GOT3 (cell line): ENCODE measurements around the gene SEMA3F.

Experiments used
- DNase-seq: peaks from one replicate; lab custom pipeline; 2025; ENCODE audit warnings: mixed read lengths; lab: John Stamatoyannopoulos, UW

SEMA3F gene

DNA sequence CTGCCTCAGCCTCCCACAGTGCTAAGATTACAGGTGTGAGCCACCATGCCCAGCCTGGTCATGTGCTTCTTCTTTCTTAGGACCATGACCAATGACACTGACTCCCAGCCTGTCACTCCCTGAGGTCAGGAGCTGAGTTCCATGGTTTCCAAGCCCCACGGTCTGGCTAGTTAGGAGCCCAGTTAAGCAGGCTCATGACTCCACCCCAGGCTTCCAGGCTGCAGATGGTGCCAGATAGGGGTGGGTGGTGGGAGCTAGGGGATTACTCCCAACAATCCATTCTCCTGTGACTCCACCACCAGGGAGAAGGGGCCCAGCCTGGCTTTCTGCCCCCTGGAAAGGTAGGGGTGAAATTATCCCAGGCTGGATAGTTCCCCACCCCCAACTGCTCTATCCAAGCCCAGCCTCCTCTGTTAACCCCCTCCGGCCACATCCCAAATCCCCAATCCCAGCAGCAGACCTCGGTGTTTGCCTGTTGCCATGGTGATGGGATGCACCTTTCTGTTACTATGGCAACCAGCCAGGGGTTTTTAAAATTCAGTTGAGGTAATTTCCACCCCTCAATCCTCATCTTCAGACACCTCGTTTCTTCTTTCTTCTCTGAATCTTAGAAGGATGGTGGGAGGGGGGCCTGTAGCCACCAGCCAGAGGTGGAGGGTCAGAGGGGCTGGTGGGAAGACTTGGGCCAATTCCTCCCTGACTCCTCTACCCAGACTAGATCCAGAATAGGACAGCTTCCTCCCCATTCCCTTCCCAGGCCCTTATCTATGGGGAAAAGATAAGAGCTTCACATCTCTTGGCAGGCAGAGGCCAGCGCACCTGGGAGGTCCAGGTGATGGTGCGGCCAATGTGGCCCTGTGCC lies 22.5 kb upstream of the SEMA3F start:
- DNase-seq, result no peak

DNA sequence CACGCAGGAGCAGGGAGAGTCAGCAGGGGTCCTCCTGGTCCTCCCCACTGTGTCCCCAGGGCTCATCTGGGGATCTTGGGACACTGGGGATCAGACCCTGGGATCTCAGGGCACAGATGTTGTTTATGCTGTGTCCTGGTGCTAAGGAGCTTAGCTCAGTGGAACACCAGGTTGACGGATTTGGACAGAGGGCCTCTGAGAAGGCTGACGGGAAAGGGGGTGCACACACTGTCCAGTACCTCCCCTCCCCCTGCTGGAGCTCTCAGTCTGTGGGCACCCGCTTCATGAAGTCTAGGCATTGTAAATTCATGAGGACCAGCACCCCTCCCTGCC lies 21.9 kb upstream of the SEMA3F start:
- DNase-seq, result no peak

DNA sequence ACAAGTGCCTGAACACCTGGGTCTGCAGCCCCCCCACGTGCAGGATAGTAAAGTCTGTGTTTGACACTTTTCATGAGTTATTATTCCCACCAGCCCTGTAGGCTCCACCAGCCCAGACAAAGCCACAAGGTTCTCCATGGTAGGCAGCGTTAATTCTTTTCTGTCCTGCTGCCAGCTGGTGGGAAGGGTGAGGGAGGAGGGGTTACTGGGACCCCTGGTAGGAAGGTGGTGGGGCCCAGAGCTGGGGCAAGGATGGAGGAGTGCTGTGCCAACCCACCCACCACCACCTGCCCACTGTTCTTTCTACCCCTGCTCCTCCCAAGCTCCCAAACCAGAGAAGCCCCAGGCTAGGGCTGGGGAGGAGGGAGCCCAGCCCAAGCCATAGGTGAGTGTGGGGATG lies 20.8 kb upstream of the SEMA3F start:
- no peak for DNase-seq

DNA sequence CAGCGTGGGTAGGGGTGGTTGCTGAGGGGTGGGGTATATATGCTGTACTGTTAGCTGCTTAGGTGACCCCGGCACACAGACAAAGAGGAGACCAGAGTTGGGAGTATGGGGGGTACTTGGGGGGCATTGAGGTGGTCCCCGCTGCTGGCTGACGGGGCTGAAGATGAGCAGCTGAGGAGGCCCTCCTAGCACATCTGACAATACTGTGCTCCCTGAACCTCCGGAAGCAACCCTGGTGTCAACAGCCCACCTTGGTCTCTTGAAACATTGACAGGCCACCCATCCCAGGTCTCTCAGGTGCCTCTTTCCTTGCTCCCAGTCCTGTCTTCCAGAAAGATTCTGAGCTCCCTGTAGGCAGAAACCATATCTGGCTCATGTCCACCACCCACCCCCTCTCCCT lies 19.2 kb upstream of the SEMA3F start:
- no peak for DNase-seq

DNA sequence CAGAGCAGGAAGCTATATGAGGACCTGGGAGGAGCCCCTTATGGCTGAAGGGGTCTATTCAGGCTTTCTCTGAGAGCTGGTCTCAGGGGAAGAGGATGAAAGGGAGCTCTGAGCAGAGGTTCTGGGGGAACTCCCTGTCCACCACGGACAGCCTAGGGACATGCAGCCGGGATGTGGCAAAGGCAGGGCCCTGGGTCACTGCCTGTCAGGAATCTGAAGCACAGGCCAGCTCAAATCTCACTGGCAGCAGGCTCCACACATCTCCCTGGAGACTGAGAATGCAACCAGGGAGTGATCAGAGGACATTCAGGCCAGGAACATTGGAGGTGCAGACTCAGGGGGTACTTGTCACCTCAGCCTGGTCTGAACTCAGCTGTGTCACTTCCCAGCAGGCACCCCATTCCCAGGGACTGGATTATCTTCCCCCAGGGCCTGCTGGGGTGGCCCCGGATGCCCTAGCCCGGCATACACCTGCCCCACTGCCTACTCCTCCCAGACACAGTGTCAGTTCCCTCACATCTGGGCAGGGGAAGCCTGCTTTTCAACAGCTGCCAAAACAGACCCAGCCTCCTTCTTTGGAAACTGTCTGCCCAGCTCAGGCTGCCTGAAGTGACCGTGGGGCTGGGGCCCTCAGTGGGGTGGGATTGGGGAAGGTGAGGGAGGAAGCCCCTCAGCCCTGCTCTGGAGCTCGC lies 18.3 kb upstream of the SEMA3F start:
- no peak for DNase-seq

DNA sequence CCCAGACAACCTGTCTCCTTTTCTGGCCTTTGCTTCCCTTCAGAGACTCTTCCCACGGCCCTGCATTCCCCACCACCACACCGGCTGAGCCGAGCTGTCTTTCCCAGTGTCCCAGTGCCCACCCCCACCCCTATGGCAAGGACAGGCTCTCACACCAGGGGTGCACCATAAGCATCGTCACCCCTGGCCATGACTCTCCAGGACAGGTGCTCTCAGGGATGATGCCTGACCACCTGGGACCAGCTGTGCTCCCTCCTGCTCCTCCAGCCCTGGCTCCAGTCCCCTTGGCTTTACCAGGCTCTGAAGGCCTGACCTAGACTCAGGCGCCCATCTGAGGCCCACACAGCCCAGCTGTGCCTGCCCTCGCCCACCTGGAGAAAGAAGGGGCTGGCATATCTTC lies 17.6 kb upstream of the SEMA3F start:
- DNase-seq, result no peak

DNA sequence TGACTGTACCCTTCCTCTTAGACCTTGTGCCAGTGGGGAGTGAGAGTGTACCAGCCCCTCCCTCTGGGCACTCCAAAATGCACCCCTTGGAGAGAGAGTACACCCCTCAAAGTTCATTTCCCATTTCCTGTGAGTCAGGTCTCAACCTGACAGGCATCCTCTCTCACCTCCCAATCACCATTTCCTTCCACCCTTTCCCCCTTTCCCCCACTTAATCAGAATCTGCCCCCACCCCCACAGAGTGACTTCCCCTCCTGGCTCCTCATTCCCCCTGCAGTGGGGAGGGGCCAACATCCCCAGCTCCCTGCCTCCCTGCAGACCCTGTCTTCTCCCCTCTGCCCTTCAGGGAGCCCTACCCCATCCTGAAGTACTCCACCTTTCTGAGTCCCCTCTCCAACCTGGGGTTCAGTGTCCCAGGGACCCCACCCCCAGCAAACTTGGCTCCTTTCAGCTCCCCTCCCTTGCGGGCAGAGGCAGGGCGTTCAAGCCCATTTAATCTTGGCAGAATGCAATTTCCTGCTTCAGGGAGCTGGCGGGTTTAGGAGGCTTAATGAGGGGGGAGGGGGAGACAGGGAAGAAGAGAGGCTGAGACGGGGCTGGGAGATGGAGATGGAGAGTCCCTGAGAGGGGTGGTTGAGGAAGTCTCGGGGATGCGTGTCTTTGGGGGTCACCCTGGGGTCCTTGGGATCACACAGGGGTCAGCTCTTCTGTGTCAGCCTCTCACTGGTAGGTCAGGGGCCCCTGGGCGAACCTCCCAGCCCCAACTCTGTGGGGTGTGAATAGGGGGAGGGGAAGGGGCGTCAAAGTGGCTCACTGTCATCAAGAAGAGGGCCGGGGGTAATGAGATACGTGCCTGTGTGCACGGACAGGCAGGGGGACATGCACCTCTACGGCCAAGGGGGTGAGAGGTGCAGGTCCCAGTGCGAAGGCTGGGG lies 16.6 kb upstream of the SEMA3F start:
- no peak for DNase-seq

DNA sequence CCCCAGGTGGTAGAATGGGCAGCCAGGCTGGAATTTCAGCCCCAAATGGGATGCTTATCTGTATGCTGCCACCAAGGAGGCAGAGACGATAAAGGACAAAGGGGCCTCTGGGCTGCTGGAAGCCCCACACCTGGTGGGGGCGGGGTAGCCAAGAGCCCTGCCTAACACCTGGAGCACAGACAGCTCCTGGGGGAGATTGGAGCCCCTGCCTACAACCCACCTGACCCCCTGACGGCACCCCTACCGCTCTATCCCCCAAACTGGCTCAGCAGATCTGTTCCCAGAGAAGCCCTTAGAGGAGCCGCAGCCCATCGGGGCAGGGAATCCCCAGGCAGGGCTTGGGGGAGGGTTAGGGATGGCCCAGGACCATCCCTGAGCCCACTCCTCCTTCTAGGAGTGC lies 15.8 kb upstream of the SEMA3F start:
- no peak for DNase-seq

DNA sequence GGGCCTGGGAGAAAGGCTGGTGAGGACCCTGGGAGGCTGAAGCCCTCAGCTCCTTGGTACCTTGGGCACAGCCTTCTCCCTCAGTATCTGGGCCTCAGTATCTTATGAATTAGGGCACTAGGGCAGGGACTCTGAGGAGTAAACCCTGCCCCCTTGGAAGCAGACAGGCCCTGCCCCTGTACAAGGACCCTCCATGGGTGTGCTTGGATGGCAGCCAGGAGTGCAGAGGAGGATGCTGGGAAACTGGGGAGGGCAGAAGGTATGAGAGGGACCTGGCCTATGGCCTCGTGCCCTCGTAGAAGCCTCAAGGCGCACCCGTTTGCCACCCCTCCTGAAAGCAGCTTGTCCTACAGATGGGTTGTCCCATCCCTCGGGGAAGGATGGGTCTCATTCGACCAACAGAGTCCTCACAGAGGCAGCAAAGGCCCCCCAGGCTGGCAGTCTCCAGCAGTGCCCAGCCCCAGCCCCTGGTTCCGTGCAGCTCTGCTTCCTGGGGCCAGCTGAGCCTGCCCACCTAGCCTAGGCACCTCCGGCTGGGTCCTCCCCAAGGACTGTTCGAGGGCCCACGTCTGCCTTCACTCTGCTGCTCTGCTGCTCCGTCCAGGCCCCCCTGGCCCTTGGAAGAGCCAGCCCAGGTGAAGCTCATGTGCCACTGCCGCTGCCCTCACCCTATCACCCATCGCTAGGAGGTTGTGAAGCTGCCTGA lies 15.3 kb upstream of the SEMA3F start:
- DNase-seq, result no peak

DNA sequence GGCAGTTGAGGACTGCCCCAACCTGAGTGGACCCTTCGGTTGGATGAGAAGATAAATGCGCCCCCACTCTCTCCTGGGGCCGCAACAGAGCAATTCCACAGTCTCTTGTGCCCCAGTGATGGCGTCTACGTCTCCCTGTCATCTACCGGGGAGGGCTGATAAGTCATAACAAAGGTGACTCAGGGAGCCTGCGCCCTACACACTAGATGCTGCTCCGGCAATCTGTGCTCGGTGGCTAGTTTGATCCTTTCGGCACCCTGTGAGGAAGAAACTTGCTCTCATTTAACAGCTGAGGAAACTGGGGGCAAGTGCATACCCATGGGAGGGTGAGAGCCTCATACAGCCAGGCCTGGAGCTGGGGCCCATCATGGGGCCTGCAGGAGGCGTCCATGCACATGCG lies 14.1 kb upstream of the SEMA3F start:
- DNase-seq, result no peak

DNA sequence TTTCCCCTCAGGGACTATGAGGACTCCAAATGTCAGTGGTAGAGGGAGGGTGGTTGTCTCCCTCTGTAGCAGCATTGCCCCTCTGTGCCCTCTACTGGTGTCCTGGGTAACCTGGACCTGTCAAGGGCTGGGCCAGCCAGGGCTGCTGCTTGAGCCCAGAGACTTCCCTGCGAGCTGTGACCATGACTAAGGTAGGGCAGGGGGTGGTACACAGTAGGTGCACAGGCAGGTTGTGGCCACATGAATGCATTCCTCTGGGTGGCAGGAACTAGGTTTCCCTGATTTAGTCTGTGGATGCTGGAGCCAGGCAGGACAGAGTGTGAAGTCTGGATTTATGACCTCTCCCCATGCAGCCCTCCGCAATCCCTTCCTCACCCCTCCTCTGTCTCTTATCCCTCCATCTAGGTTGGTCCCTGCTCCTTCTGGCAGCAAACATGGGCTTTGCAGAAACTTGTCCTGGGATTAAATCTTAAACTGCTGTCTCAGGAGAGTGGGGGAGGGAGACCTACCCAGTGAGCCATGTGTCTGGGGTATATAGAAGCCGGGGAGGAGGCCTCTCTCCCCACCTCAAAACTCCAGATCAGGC lies 8.7 kb upstream of the SEMA3F start:
- DNase-seq, result no peak

DNA sequence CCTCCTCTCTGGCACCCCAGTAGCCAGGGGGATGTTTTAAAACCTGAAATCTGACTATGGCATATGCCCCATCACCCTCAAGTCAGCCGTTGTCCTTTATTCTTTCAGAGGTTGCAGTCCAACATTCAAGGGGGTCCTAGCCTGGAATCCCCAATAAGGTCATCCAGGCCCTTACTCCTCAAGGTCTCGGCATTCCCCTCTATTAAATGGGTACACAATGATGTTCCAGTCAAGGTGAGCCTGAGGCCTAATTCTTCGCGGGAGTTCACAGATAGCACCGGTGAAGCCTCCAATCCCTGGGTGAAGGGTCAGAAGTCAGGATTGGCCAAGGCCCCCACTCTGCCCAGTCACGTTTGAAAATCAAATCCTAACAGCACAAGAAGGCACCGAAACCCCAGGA lies 8.1 kb upstream of the SEMA3F start:
- DNase-seq, result no peak

DNA sequence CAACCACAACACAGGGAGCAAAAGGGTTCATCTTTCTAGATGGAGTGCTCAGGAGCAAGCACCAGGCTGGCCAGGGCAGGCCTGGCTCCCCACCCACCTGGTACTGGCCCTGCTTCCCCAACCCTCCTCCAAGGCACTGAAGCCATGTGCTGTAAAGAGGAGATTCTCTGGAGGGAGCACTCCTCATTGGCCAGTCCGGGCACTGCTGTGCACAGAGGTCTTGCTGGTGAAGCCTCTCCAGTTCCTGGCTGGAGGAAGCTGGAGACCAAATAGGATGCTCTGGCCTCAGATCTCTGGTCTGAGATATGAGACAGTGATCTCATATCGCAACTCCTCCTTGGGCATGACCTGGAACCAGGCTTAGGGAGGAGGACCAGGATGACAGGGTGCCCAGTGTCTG lies 7.7 kb upstream of the SEMA3F start:
- DNase-seq, result no peak

DNA sequence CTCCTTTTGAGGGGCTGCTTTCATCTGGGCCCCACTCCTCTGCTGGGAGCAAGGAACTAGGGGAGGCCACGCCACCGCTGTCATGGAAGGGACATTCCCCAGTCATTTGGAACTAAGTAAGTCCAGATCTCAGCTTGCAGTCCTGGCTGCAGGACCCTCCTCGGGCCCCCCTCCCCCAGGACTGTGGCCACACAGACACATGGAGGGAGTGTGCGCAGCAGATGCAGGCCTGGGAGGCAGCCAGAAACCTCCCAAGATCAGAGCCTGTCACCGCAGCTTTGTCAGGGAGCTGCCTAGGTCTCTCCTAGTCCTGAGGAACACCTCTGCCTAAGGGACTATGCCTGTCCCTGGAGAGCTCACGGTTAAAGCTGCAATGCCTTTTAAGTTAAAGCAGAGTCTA lies 7.3 kb upstream of the SEMA3F start:
- no peak for DNase-seq

DNA sequence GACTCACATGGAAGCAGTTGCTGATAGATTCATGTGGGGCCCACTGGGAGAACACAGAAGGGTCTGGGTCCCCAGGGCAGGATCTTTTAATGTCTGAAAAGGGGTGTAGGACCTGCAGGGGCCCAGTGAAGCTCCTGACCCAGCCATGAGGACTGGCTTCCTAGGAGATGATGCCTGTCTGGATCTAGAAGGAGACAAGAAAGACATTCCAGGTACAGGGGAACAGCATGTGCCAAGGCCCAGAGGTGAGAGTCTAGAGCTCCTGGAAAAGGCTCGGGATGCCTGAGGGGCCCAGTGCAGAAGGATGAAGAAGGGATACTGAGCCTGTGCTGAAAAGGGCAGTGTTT lies 4.7 kb upstream of the SEMA3F start:
- DNase-seq, result no peak

DNA sequence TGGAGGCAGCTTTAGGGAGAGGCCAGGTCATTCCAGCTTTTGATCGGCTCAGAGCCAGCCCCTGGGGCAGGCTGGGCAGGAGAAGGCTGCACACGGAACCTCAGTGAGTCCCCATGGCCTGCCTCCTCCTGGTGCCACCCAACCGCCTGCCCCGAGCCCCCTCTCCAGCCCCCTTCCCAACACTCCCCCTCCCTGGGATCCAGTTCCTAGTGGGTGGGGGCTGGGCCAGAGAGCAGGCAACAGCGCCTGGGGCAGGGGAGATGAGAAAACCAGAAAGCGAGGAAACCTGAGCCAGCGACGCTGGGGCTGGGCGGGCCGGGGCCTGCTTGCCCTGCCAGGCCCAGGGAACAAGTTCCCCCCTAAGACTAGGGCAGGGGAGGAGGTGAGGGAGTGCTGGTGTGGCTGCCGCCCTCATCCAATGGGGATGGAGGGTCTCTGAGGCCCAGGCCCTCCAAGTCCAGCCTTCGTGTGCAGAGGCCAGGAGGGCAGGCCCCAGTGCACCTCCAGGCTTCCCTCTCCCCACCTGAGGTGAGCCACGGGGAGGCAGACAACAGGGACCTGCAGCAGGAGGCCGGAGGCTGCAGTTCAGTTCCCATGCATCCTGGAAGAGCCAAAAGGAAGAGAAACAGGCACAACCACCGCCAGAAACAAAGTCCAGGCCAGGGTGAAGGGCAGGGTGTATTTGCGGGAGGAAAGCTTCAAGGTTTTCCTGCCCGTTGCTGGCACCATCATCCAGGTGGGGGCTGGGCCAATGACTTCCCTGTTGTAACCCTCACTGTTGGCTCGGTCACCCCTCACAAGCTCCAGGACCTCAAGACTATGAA lies 4.0 kb upstream of the SEMA3F start:
- DNase-seq, result no peak

DNA sequence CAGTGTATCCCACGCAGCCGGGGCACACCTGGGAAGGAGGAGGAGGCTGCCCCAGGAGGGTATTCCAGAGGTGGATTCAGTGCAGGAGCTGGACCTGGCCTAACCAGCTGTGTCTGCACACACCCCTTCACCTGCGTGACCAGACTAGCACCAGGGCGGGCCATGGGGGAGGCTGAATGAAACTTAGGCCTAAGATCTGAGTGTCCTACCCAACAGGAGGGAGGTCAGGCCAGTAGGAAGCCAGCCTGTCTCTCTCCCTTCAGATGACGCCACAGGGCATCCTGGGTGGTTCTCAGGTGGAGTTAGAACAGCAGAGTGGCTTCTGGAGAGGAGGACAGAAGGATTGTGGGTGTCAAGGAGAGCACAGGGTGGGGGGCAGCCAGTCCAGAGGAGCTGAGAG lies 3.4 kb upstream of the SEMA3F start:
- no peak for DNase-seq

DNA sequence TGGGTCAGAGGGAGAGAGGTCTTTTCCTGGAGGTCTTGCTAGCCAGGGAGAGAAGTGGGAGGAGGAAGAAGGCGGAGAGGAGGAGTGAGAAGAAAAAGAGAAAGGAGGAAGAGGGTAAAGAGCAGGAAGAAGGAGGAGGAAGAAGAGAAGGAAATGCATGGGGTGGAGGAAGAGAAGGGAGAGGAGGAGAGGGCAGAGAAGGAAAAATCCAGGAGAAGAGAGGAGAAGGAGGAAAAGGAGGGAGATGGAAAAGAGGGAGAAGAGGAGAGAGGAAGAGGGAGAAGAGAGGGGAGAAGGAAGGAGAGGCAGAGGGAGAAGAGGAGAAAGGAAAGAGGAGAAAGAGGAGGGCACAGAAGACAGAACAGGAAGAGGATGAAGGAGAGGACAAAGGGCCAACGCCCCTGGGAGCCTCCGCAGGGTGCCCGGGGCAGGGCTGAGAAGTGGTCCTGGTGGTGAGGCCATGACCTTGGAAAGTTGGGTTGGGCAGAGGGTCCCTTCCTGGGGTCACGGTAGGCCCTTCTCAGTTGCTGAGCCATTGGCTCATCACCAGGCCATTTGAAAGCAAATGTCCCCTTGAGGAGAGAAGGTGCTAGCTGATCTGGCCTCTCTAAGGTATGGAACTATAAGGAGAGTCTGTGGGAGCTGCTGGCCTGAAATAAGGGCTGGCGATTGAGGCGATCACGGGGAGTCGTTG lies 1.2 kb upstream of the SEMA3F start:
- no peak for DNase-seq

DNA sequence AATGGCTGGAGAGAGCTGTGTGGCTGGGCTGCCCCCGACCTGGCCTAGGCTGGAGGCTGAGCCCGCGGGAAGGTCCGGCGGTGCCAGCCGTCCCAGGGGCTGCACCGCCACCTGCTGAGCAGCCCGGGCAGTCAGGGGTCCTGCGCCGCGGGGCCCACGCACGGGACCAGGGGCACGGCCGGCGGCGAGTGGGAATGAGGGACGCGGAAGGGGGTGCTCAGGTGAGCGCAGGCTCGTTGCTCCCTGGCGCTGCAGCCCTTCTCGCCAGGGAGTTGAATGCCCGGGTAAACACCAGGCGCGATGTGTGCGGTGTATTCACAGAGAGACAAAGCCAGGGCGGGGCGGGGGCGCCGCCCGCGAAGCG lies 666 bp upstream of the SEMA3F start:
- no peak for DNase-seq

DNA sequence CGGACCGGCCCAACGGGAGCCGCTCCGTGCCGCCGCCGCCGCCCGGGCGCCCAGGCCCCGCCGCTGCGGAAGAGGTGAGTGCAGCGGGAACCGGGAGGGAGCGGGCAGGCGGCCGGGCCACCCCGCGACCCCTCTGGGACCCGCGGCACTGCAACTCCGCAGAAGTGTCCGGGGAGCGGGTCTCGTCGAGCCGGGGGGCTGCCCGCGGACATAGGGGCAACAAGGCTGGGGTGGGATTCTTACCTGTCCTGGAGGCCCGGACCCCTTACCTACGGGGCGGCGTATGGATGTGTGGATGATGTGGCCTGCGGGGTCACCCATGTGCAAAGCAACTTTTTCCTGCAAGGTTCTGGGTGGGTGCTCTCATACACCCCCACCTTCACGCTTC lies 361 bp downstream of the SEMA3F start:
- DNase-seq, result no peak
